ENCODE measurements around the gene RBMS3.

GRCh38 chr3:29958816-29959215 lies 677.9 kb downstream of the RBMS3 start:
- no peak for TF ChIP-seq POLR2A (IDR thresholded peaks at IDR 0.05)
- TF ChIP-seq, protein P1, sequence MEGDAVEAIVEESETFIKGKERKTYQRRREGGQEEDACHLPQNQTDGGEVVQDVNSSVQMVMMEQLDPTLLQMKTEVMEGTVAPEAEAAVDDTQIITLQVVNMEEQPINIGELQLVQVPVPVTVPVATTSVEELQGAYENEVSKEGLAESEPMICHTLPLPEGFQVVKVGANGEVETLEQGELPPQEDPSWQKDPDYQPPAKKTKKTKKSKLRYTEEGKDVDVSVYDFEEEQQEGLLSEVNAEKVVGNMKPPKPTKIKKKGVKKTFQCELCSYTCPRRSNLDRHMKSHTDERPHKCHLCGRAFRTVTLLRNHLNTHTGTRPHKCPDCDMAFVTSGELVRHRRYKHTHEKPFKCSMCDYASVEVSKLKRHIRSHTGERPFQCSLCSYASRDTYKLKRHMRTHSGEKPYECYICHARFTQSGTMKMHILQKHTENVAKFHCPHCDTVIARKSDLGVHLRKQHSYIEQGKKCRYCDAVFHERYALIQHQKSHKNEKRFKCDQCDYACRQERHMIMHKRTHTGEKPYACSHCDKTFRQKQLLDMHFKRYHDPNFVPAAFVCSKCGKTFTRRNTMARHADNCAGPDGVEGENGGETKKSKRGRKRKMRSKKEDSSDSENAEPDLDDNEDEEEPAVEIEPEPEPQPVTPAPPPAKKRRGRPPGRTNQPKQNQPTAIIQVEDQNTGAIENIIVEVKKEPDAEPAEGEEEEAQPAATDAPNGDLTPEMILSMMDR (IDR thresholded peaks at IDR 0.05): no peak
